Measurements from ENCODE around the gene ZNF521.

Gene ZNF521

DNA sequence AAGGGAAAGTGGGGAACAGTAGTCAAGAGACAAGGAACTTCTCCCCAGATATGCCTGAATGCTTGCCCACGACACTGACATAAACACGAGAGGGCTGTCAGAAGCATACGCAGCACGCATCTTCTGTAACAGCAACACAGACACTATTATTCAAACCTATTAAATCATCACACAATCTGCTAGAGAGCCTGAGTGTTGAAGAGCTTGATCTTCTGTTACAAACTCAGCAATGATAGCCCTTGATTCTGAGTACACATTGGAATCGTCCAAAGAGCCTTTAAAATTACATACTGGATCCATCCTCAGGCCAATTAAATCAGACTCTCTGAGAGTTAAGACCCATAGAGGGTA, 111.6 kb downstream of the ZNF521 start:
- TF ChIP-seq, protein P1, sequence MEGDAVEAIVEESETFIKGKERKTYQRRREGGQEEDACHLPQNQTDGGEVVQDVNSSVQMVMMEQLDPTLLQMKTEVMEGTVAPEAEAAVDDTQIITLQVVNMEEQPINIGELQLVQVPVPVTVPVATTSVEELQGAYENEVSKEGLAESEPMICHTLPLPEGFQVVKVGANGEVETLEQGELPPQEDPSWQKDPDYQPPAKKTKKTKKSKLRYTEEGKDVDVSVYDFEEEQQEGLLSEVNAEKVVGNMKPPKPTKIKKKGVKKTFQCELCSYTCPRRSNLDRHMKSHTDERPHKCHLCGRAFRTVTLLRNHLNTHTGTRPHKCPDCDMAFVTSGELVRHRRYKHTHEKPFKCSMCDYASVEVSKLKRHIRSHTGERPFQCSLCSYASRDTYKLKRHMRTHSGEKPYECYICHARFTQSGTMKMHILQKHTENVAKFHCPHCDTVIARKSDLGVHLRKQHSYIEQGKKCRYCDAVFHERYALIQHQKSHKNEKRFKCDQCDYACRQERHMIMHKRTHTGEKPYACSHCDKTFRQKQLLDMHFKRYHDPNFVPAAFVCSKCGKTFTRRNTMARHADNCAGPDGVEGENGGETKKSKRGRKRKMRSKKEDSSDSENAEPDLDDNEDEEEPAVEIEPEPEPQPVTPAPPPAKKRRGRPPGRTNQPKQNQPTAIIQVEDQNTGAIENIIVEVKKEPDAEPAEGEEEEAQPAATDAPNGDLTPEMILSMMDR (IDR thresholded peaks at IDR 0.05; ENCODE audit: low read depth, low read length): no peak
- no peak overlapping the region for H3K4me3 ChIP-seq (ENCODE audit: low read depth, low read length)
- DNase-seq: no peak
- H3K27me3 ChIP-seq: no peaks in the 10 kb centered on the region
- no peaks in the 10 kb centered on the region for H3K4me1 ChIP-seq
- no peaks in the 10 kb centered on the region for H3K9me3 ChIP-seq
- H3K36me3 ChIP-seq: no peaks in the 10 kb centered on the region

DNA sequence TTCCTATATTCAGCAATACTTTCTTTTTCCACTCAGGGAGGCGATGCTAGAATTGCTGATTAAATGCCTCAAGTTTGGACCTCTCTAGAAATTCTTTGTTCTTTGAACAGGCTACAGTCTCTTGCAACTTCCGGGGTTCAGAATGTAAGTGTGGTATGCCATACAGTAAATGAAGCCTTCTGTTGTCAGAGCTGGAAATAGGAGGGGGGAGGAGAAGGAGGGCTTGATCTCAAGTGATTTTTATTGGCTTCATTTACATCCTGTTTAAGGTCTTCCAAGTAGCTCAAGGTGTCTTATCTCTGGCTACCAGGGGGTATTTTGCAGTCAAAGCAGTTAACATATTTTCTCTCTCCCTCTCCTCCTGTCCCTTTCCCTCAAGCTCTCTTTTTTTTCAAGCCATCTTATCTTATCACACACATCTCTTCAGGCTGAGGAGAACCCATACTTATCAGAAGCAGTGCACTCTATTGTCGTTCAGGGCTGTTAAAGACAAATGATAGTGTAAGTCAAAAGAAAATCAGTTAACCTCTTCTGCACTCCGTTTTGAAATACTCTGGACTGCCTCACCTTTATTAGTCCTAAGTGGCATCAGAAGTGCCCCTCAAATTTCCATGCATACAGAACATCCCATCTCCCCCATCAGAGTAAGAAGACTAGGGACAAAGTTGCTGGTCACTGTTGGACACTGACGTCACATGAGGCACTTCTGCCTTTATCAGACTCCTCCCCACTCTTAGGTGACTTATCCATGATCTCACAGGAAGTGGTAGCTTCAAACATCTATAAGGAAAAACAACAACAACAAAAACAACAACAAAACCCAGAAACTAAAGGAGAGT, 112.2 kb downstream of the ZNF521 start:
- Histone ChIP-seq H3K9me3 (no peaks in the 10 kb centered on the region), H3K27me3 (no peaks in the 10 kb centered on the region), H3K4me1 (no peaks in the 10 kb centered on the region), H3K4me3 (ENCODE audit: low read depth, low read length) (no peak overlapping the region), H3K36me3 (no peaks in the 10 kb centered on the region)
- TF ChIP-seq, protein P1 (IDR thresholded peaks at IDR 0.05; ENCODE audit: low read depth, low read length): no peak
- no peak for DNase-seq

- H3K36me3 ChIP-seq: no peaks in the 10 kb centered on the region
- H3K4me3 ChIP-seq (ENCODE audit: low read depth, low read length): no peak overlapping the region
- H3K4me1 ChIP-seq: no peaks in the 10 kb centered on the region
- no peaks in the 10 kb centered on the region for H3K27me3 ChIP-seq
- DNase-seq: no peak
- H3K9me3 ChIP-seq: no peaks in the 10 kb centered on the region
- TF ChIP-seq, protein P1 (IDR thresholded peaks at IDR 0.05; ENCODE audit: low read depth, low read length): no peak
These were observed 112.8 kb downstream of the ZNF521 start for GRCh38 chr18:25239151-25239550.

DNA sequence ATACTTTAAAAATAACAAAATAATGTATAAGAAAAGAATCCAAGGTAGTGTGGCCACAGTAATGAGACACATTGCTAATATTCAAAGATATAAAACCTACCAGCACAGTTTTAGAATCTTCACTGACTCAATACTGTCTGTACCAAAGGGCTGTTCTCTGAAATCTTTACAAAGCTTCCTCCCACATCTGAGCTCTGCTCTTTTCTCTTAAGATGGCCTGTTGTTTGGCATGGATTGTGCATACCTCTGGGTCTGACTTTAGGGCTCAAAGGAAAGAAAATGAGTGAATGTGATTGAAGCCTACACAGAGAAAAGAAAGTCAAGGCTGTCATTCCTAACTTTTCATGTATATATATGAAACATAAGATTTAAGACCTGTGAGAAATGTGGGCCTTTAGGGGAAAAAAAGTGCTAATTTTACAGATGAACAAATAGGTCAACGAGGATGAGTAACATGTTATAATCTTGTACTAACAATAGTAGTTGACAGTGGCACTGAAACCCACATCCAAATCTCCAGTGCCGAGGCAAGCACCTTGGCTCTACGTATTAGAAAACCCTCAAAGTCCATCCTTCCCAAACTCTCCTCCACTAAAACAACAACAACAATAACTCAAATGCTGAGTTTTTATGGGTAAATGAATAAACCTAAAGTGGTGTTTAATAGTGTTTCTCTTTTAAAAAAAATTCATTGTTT, 114.2 kb downstream of the ZNF521 start:
- Histone ChIP-seq H3K9me3 (no peaks in the 10 kb centered on the region), H3K36me3 (no peaks in the 10 kb centered on the region), H3K27me3 (no peaks in the 10 kb centered on the region), H3K4me3 (ENCODE audit: low read depth, low read length) (no peak overlapping the region), H3K4me1 (no peaks in the 10 kb centered on the region)
- no peak for DNase-seq
- TF ChIP-seq, protein P1 (IDR thresholded peaks at IDR 0.05; ENCODE audit: low read depth, low read length): no peak

- Histone ChIP-seq H3K27me3 (no peaks in the 10 kb centered on the region), H3K9me3 (no peaks in the 10 kb centered on the region), H3K4me1 (no peaks in the 10 kb centered on the region), H3K36me3 (no peaks in the 10 kb centered on the region), H3K4me3 (ENCODE audit: low read depth, low read length) (no peak overlapping the region)
- TF ChIP-seq, protein P1 (IDR thresholded peaks at IDR 0.05; ENCODE audit: low read depth, low read length): no peak
- no peak for DNase-seq
These were observed 115.2 kb downstream of the ZNF521 start for GRCh38 chr18:25236736-25237135.

Data from BE2C (cell line).